SH-SY5Y (cell line): ENCODE results near the gene ZC3H18.

Source experiments
- GATA2 ChIP-seq: IDR thresholded peaks from 2 replicates; pipeline ENCODE4 v1.6.1; 2011; ENCODE audit warnings: mild to moderate bottlenecking, low read depth, low read length
- GATA3 ChIP-seq: IDR thresholded peaks from 2 replicates; pipeline ENCODE4 v1.6.1; 2011; ENCODE audit warnings: low read depth, mild to moderate bottlenecking, low read length, moderate library complexity

DNA sequence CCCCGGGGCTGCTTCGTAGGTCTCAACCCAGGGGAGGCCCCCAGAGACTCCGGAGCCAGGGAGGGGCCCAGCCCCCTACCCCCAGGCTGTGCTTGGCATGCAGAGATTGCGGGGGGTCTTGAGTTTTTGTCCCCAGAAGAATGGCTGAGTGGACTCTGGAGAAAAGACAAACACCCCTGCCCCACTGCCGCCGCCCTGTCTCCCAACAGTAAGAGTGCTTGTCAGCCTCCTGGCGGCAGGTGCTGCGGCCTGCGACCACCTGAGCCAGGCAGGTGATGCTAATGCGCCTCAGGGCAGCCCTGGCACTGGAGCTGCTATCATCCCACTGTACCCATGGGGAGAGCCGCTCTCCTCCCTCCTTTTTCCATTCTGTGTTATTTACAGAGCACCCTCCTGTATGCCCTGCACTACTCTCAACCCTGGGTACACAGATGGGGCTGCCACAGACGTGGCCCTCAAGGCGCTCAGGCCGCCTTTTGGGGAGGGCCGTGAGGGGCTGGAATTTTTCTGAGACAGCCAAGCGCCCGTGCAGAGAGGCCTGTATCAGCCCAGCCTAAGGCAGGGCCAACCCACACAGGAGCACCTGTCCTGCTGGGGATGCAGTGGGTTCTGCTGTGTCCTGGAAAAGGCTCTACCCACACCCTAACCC, 65.6 kb downstream of the ZC3H18 start:
- no peak for TF ChIP-seq GATA3
- no peak for TF ChIP-seq GATA2
